SK-N-MC (cell line): ENCODE measurements around the gene COL16A1.

ENCODE experiments used
- EZH2 ChIP-seq: fragments of 200-600 bp; sonication (generic); IDR thresholded peaks from one replicate; pipeline ENCODE4 v1.6.1; 2017; ENCODE audit warnings: antibody characterized with exemption
- FOXP2 ChIP-seq: optimal IDR thresholded peaks from 2 replicates; pipeline ENCODE3; 2011; ENCODE audit warnings: mild to moderate bottlenecking, moderate library complexity; ENCODE audit not compliant: insufficient read depth; ENCODE audit errors: extremely low read length, control extremely low read depth
- POLR2AphosphoS5 ChIP-seq: IDR thresholded peaks from 2 replicates; pipeline ENCODE4 v1.6.1; 2012; ENCODE audit warnings: mild to moderate bottlenecking, low read depth, low read length, borderline replicate concordance

- no peak for TF ChIP-seq EZH2
- TF ChIP-seq POLR2AphosphoS5 = no peak
- TF ChIP-seq FOXP2 = no peak
Measured at GRCh38 chr1:31734582-31735107, 30.8 kb upstream of the COL16A1 start.
